Measurements from ENCODE around the gene DYNLT4.
"Not testable (repeated sequence)": the region's sequence is repeated elsewhere in the genome, so short reads cannot be mapped to it uniquely, and the experiment has no call there.

The DYNLT4 gene

GRCh38 chr1:44806704-44807363 lies at the start of gene DYNLT4:
DYNLT4 (minus strand) TSS chr1:44807351; CDS start chr1:44806668, 683 bp downstream.
- in situ Hi-C loops (cut with MboI; ENCODE audit: low sequenced_read_pairs), result no loop called here

GRCh38 chr1:44855742-44856141 lies 48.6 kb upstream of the DYNLT4 start:
- in situ Hi-C loops (cut with MboI; ENCODE audit: low sequenced_read_pairs), result no loop called here

GRCh38 chr1:44854970-44855369 lies 47.8 kb upstream of the DYNLT4 start:
- in situ Hi-C loops (cut with MboI; ENCODE audit: low sequenced_read_pairs), result no loop called here

GRCh38 chr1:44853201-44853600 lies 46.0 kb upstream of the DYNLT4 start:
- in situ Hi-C loops (cut with MboI; ENCODE audit: low sequenced_read_pairs), result no loop called here

- in situ Hi-C loops (cut with MboI; ENCODE audit: low sequenced_read_pairs), result no loop called here
Measured at GRCh38 chr1:44851308-44851707, 44.2 kb upstream of the DYNLT4 start.

- in situ Hi-C loops (cut with MboI; ENCODE audit: low sequenced_read_pairs), result no loop called here
Measured at GRCh38 chr1:44849575-44850132, 42.5 kb upstream of the DYNLT4 start.

- in situ Hi-C loops (cut with MboI; ENCODE audit: low sequenced_read_pairs), result no loop called here
Measured at GRCh38 chr1:44848456-44849181, 41.5 kb upstream of the DYNLT4 start.

GRCh38 chr1:44847845-44848244 lies 40.7 kb upstream of the DYNLT4 start:
- in situ Hi-C loops (cut with MboI; ENCODE audit: low sequenced_read_pairs), result no loop called here

- in situ Hi-C loops (cut with MboI; ENCODE audit: low sequenced_read_pairs), result no loop called here
Measured at GRCh38 chr1:44846985-44847384, 39.8 kb upstream of the DYNLT4 start.

GRCh38 chr1:44842862-44843655 lies 35.9 kb upstream of the DYNLT4 start, which contains the start of gene PTCH2:
PTCH2 (minus strand) TSS chr1:44843253; CDS start chr1:44842932, 321 bp downstream.
- in situ Hi-C loops (cut with MboI; ENCODE audit: low sequenced_read_pairs), result no loop called here

GRCh38 chr1:44842486-44842861 lies 35.3 kb upstream of the DYNLT4 start:
- in situ Hi-C loops (cut with MboI; ENCODE audit: low sequenced_read_pairs), result no loop called here

GRCh38 chr1:44839576-44839975 lies 32.4 kb upstream of the DYNLT4 start:
- in situ Hi-C loops (cut with MboI; ENCODE audit: low sequenced_read_pairs), result no loop called here

- in situ Hi-C loops (cut with MboI; ENCODE audit: low sequenced_read_pairs), result not testable (repeated sequence)
Measured at GRCh38 chr1:44838294-44838693, 31.1 kb upstream of the DYNLT4 start.

GRCh38 chr1:44835738-44836675 lies 28.9 kb upstream of the DYNLT4 start:
- in situ Hi-C loops (cut with MboI; ENCODE audit: low sequenced_read_pairs), result no loop called here

GRCh38 chr1:44834328-44834727 lies 27.2 kb upstream of the DYNLT4 start:
- in situ Hi-C loops (cut with MboI; ENCODE audit: low sequenced_read_pairs), result no loop called here

- in situ Hi-C loops (cut with MboI; ENCODE audit: low sequenced_read_pairs), result no loop called here
Measured at GRCh38 chr1:44832056-44832705, 25.0 kb upstream of the DYNLT4 start.

- in situ Hi-C loops (cut with MboI; ENCODE audit: low sequenced_read_pairs), result no loop called here
Measured at GRCh38 chr1:44831516-44831915, 24.4 kb upstream of the DYNLT4 start.

- in situ Hi-C loops (cut with MboI; ENCODE audit: low sequenced_read_pairs), result no loop called here
Measured at GRCh38 chr1:44830900-44831304, 23.8 kb upstream of the DYNLT4 start.

GRCh38 chr1:44829506-44830384 lies 22.6 kb upstream of the DYNLT4 start:
- in situ Hi-C loops (cut with MboI; ENCODE audit: low sequenced_read_pairs), result no loop called here
